ENCODE results near the gene TMEM187.

TMEM187 gene

GRCh38 chrX:153928846-153929245 is 43.7 kb upstream of the TMEM187 start:
- H3K56ac ChIP-seq (ENCODE audit: low read length), result no peak overlapping the region
- H3K27me3 ChIP-seq (ENCODE audit: insufficient read depth, low read length, poor library complexity), result no peaks in the 10 kb centered on the region
- no peak overlapping the region for H2BK5ac ChIP-seq (ENCODE audit: low read length)
- no peak overlapping the region for H2BK15ac ChIP-seq (replicated peaks; ENCODE audit: low read depth)
- no peak for DNase-seq
- no peak overlapping the region for H3K23ac ChIP-seq (ENCODE audit: low read length)
- no peak overlapping the region for H4K8ac ChIP-seq (ENCODE audit: low read depth, low read length)
- no peak overlapping the region for H2AK5ac ChIP-seq (ENCODE audit: low read length)
- no peak overlapping the region for H4K5ac ChIP-seq (ENCODE audit: low read length)
- no peak overlapping the region for H3K4me2 ChIP-seq (ENCODE audit: low read length)
- H3K9ac ChIP-seq (ENCODE audit: low read length), result no peak overlapping the region
- no CpG with 5 or more reads among the region's 9 CpGs for WGBS (ENCODE audit: extremely low coverage, insufficient coverage, low lambda C conversion rate)
- no peaks in the 10 kb centered on the region for H3K79me1 ChIP-seq (ENCODE audit: low read length)
- no peak overlapping the region for H3K27ac ChIP-seq (ENCODE audit: low read depth, low read length)
- no peak overlapping the region for H3K18ac ChIP-seq (ENCODE audit: low read length)
- H3K4me3 ChIP-seq (ENCODE audit: low read length), result no peak overlapping the region
- H3K36me3 ChIP-seq (ENCODE audit: control insufficient read depth, insufficient read depth, low read length), result no peaks in the 10 kb centered on the region
- no peak overlapping the region for H2BK120ac ChIP-seq (ENCODE audit: low read depth, low read length)
- H3K4me1 ChIP-seq (ENCODE audit: control insufficient read depth, low read depth, low read length), result peaks cover 3% of the 10 kb centered on the region
- no peak overlapping the region for H3K4ac ChIP-seq (ENCODE audit: low read depth, low read length)
- peaks cover 3% of the 10 kb centered on the region for H3K79me2 ChIP-seq (ENCODE audit: control insufficient read depth, insufficient read depth, low read length)

DNA sequence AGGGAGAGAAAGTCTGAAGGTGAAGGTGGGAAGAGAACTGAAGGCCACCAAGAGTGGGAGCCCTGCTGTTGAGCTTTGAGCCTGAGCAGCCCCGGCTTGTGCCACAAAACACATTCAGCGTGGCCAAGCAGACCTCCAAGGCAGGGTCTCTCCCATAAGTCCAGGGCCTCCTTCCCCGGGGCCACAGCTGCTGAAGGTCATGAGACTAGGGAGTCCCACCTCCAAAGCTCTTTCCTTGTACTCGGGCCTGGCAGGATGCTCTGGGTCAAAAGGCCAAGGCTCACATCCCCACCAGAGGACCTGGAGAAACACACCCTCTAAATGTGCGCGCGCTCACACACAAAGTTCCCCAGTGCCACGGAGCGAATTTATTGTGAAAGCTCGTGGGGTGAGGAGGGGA is 43.0 kb upstream of the TMEM187 start:
- Histone ChIP-seq H4K8ac (ENCODE audit: low read depth, low read length) (no peak overlapping the region), H2AK5ac (ENCODE audit: low read length) (no peak overlapping the region), H3K36me3 (ENCODE audit: control insufficient read depth, insufficient read depth, low read length) (no peaks in the 10 kb centered on the region), H3K79me1 (ENCODE audit: low read length) (no peaks in the 10 kb centered on the region), H2BK5ac (ENCODE audit: low read length) (no peak overlapping the region), H3K4me3 (ENCODE audit: low read length) (no peak overlapping the region), H3K4ac (ENCODE audit: low read depth, low read length) (no peak overlapping the region), H3K56ac (ENCODE audit: low read length) (no peak overlapping the region), H2BK120ac (ENCODE audit: low read depth, low read length) (no peak overlapping the region), H4K5ac (ENCODE audit: low read length) (no peak overlapping the region), H3K18ac (ENCODE audit: low read length) (no peak overlapping the region), H2BK15ac (replicated peaks; ENCODE audit: low read depth) (no peak overlapping the region), H3K23ac (ENCODE audit: low read length) (no peak overlapping the region), H3K4me2 (ENCODE audit: low read length) (no peak overlapping the region), H3K9ac (ENCODE audit: low read length) (no peak overlapping the region), H3K27ac (ENCODE audit: low read depth, low read length) (no peak overlapping the region), H3K4me1 (ENCODE audit: control insufficient read depth, low read depth, low read length) (peaks cover 3% of the 10 kb centered on the region), H3K79me2 (ENCODE audit: control insufficient read depth, insufficient read depth, low read length) (peaks cover 10% of the 10 kb centered on the region), H3K27me3 (ENCODE audit: insufficient read depth, low read length, poor library complexity) (no peaks in the 10 kb centered on the region)
- WGBS (ENCODE audit: extremely low coverage, insufficient coverage, low lambda C conversion rate), result no CpG with 5 or more reads among the region's 10 CpGs
- no peak for DNase-seq

- Histone ChIP-seq H3K56ac (ENCODE audit: low read length) (no peak overlapping the region), H3K79me2 (ENCODE audit: control insufficient read depth, insufficient read depth, low read length) (peaks cover 10% of the 10 kb centered on the region), H3K4me1 (ENCODE audit: control insufficient read depth, low read depth, low read length) (peaks cover under 1% of the 10 kb centered on the region), H2AK5ac (ENCODE audit: low read length) (no peak overlapping the region), H3K23ac (ENCODE audit: low read length) (no peak overlapping the region), H3K36me3 (ENCODE audit: control insufficient read depth, insufficient read depth, low read length) (no peaks in the 10 kb centered on the region), H3K27ac (ENCODE audit: low read depth, low read length) (no peak overlapping the region), H2BK15ac (replicated peaks; ENCODE audit: low read depth) (no peak overlapping the region), H3K9ac (ENCODE audit: low read length) (no peak overlapping the region), H4K8ac (ENCODE audit: low read depth, low read length) (no peak overlapping the region), H3K27me3 (ENCODE audit: insufficient read depth, low read length, poor library complexity) (no peaks in the 10 kb centered on the region), H3K79me1 (ENCODE audit: low read length) (no peaks in the 10 kb centered on the region), H3K4me3 (ENCODE audit: low read length) (no peak overlapping the region), H3K4me2 (ENCODE audit: low read length) (no peak overlapping the region), H2BK120ac (ENCODE audit: low read depth, low read length) (no peak overlapping the region), H4K5ac (ENCODE audit: low read length) (no peak overlapping the region), H3K4ac (ENCODE audit: low read depth, low read length) (no peak overlapping the region), H3K18ac (ENCODE audit: low read length) (no peak overlapping the region), H2BK5ac (ENCODE audit: low read length) (no peak overlapping the region)
- no CpG with 5 or more reads among the region's 31 CpGs for WGBS (ENCODE audit: extremely low coverage, insufficient coverage, low lambda C conversion rate)
- DNase-seq, result no peak
These were observed 42.3 kb upstream of the TMEM187 start for GRCh38 chrX:153930011-153930910.

DNA sequence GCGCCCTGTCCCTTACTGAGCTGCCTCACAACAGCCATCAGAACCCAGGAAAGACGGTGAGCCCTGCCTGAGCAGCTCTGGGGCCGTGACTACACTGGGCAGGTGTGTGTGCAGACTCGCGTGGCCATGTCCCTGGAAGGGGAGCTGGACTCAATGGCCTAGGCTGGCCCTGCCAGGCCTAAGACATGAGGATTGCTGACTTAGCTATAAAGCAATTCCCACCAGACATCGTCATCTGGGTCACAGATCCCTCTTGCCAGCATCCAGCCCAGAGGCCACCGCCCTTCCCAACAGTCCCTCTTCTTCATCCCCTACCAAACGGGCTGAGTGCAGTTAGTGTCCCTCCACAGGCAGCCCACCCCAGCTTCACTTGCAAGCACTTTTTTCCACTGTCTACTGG is 41.4 kb upstream of the TMEM187 start:
- WGBS (ENCODE audit: extremely low coverage, insufficient coverage, low lambda C conversion rate), result no CpG with 5 or more reads among the region's 8 CpGs
- no peaks in the 10 kb centered on the region for H3K4me1 ChIP-seq (ENCODE audit: control insufficient read depth, low read depth, low read length)

GRCh38 chrX:153931748-153932147 is 40.8 kb upstream of the TMEM187 start:
- Histone ChIP-seq H2BK120ac (ENCODE audit: low read depth, low read length) (no peak overlapping the region), H4K5ac (ENCODE audit: low read length) (no peak overlapping the region), H3K4me1 (ENCODE audit: control insufficient read depth, low read depth, low read length) (no peaks in the 10 kb centered on the region), H2AK5ac (ENCODE audit: low read length) (no peak overlapping the region), H3K36me3 (ENCODE audit: control insufficient read depth, insufficient read depth, low read length) (no peaks in the 10 kb centered on the region), H3K4me2 (ENCODE audit: low read length) (no peak overlapping the region), H3K4me3 (ENCODE audit: low read length) (no peak overlapping the region), H3K27me3 (ENCODE audit: insufficient read depth, low read length, poor library complexity) (no peaks in the 10 kb centered on the region), H3K79me1 (ENCODE audit: low read length) (no peaks in the 10 kb centered on the region), H2BK15ac (replicated peaks; ENCODE audit: low read depth) (no peak overlapping the region), H3K9ac (ENCODE audit: low read length) (no peak overlapping the region), H2BK5ac (ENCODE audit: low read length) (no peak overlapping the region), H3K79me2 (ENCODE audit: control insufficient read depth, insufficient read depth, low read length) (peaks cover 10% of the 10 kb centered on the region), H3K27ac (ENCODE audit: low read depth, low read length) (no peak overlapping the region), H3K56ac (ENCODE audit: low read length) (no peak overlapping the region), H3K23ac (ENCODE audit: low read length) (no peak overlapping the region), H4K8ac (ENCODE audit: low read depth, low read length) (no peak overlapping the region), H3K18ac (ENCODE audit: low read length) (no peak overlapping the region), H3K4ac (ENCODE audit: low read depth, low read length) (no peak overlapping the region)
- no CpG with 5 or more reads among the region's 13 CpGs for WGBS (ENCODE audit: extremely low coverage, insufficient coverage, low lambda C conversion rate)
- no peak for DNase-seq

More for the DNA sequence above, 41.4 kb upstream of the TMEM187 start:
- no peak overlapping the region for H3K4ac ChIP-seq (ENCODE audit: low read depth, low read length)
- peaks cover 10% of the 10 kb centered on the region for H3K79me2 ChIP-seq (ENCODE audit: control insufficient read depth, insufficient read depth, low read length)
- no peak overlapping the region for H2BK120ac ChIP-seq (ENCODE audit: low read depth, low read length)
- H3K27ac ChIP-seq (ENCODE audit: low read depth, low read length), result no peak overlapping the region
- H2AK5ac ChIP-seq (ENCODE audit: low read length), result no peak overlapping the region
- no peaks in the 10 kb centered on the region for H3K36me3 ChIP-seq (ENCODE audit: control insufficient read depth, insufficient read depth, low read length)
- no peak overlapping the region for H2BK15ac ChIP-seq (replicated peaks; ENCODE audit: low read depth)
- no peak overlapping the region for H4K8ac ChIP-seq (ENCODE audit: low read depth, low read length)
- no peak overlapping the region for H3K56ac ChIP-seq (ENCODE audit: low read length)
- H3K9ac ChIP-seq (ENCODE audit: low read length), result no peak overlapping the region
- no peak for DNase-seq
- H3K4me2 ChIP-seq (ENCODE audit: low read length), result no peak overlapping the region
- no peak overlapping the region for H3K23ac ChIP-seq (ENCODE audit: low read length)
- H2BK5ac ChIP-seq (ENCODE audit: low read length), result no peak overlapping the region
- no peak overlapping the region for H4K5ac ChIP-seq (ENCODE audit: low read length)
- H3K27me3 ChIP-seq (ENCODE audit: insufficient read depth, low read length, poor library complexity), result no peaks in the 10 kb centered on the region
- no peak overlapping the region for H3K18ac ChIP-seq (ENCODE audit: low read length)
- no peaks in the 10 kb centered on the region for H3K79me1 ChIP-seq (ENCODE audit: low read length)
- H3K4me3 ChIP-seq (ENCODE audit: low read length), result no peak overlapping the region

Data from mesendoderm (in vitro differentiated cells).